HG02885 (cell line): Measurements from ENCODE around the gene TEX54.
"Not testable (repeated sequence)": the region's sequence is repeated elsewhere in the genome, so short reads cannot be mapped to it uniquely, and the experiment has no call there.

Experiments
- ATAC-seq: cut with Tn5 transposase; IDR thresholded peaks from one replicate; pipeline ENCODE4 v1.9.1; 2021; ENCODE audit warnings: mild to moderate bottlenecking; ENCODE audit not compliant: unreplicated experiment, poor library complexity

TEX54 gene

DNA sequence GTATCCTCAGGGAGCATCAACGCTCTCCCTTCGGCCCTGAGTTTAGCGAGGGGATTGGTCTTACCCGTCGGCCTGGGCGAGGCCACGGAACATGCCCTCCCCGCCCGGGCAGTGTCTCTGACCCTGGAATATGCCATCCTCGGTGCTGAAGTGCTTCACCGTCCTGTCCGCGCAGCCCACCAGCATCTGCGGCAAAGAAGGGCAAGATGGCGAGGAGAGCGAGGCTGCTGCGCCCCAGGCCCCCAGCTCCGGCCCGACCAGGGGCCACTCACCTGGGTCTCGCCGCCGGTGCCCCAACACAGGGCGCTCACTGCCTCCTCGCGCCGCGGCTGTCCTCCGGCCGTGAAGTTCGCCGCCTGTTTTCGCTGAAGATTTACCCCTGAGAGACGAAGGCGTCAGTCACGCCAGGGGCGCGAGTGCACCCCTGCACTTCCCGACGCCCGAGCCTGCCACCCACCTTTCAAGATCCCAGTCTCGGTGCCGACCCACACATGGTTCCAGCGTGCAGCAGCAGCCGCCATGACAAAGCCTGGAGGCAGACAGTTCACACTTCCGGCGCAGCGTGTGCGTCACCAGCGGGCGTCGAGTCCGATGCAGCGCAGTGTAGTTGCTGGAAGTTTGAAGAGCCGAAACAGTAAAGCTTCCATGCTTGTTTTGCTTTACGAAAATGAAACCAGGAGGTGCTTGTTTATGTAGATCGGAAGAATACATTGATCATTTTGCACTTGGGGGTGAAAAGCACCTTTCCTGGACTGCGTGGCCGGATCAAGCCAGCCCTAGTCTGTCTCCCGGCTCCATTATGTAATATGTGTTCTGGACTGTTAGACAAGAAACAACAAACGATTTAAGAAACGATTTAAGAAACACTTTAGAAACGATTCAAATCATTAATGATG lies 6.7 kb upstream of the TEX54 start, which contains the start of gene WDR74:
Gene WDR74, minus strand, starts transcription at position 541 of the 896 bp plus-strand sequence. Its CDS starts 20 bp downstream, at position 521.
- peak; percentile 55 for ATAC-seq

- ATAC-seq, result no peak
These were observed 2.7 kb upstream of the TEX54 start for GRCh38 chr11:62835336-62835735.

DNA sequence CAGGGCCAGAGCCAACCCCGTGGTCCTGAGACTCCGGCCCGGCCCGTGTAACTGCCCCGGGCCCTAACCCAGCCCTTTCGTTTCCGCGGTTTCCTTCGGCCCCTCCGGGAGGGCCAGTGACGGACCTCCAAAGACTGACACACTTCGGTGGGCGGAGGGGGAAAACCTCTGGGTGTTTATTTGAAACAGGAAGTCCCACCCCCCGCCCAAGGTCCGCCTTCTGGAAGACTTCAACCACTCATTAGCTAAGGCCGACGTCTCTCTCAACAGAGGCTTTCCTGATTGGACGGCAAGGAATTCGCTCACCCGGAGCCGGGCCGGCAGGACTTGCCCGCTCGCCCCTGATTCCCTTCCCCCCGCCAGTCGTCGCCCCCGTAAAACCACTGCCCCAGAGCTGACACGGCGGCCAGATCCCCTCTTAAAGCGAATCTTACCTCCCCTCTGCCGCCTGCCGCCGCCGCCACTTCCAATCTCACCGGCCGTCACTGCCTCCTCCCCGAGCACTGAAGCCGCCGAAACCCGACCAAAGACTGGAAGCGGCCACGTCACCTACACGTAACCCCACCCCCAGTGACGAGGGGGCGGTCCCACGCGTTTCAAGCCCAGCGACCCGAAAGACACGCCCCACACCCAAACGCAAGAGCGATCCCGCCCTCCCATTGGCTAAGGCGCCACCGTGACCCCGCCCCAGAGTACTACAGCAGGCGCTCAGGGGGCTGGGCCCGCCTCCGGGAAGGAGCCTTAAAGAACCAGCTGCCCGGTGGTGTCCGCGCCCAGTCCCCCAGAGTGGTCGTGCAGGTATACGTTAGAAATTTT lies 913 bp downstream of the TEX54 start, which contains the start of gene STX5:
Gene STX5, minus strand, starts transcription at position 532 of the 816 bp plus-strand sequence. CDS start 808 bp downstream, outside the sequence.
- ATAC-seq, result peak; percentile 89

DNA sequence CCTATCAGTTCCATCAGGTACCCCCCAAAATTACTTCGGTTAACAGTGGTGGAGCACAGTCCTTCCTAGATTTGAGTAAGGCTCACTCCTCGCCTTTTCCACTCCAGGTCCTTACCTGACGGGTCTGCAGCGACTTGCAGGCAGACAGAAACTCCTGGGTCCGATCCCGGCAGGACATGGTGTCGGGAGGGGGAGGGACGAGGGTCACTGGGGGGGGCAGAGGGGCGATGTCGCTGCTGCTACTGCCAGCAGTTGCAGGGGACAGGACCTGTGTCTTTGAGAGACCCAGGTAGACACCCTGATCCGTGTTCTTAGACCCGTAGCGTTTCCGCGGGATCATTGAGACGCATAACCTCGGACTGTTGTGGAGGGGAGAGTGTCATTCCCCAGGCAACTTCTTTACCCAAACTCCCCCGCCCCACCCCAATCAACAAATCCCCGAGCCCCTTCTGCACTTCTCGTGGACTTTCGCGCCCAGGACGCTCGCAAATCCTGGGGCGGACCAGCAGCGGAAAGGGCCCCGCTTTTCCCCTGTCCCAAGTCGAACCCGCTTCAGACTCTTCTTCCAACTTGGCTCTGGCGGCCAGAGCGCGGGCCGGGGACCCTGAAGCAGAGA lies 1.6 kb downstream of the TEX54 start:
- no peak for ATAC-seq

DNA sequence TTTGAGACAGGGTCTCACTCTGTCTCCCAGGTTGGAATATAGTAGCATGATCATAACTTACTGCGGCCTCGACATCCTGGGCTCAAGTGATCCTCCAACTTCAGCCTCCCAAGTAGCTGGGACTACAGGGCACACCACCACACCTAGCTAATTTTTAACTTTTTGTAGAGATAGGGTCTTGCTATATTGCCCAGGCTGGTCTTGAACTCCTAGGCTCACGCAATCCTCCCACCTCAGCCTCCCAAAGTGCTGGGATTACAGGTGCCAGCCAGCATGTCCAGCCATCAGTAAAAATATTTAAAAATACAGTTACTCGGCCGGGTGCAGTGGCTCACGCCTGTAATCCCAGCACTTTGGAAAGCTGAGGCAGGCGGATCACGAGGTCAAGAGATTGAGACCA lies 4.5 kb downstream of the TEX54 start:
- ATAC-seq, result not testable (repeated sequence)

GRCh38 chr11:62823677-62824076 lies 9.0 kb downstream of the TEX54 start:
- no peak for ATAC-seq

- no peak for ATAC-seq
These were observed 15.5 kb downstream of the TEX54 start for GRCh38 chr11:62817129-62817528.

GRCh38 chr11:62816557-62816956 lies 16.1 kb downstream of the TEX54 start:
- ATAC-seq, result no peak

- no peak for ATAC-seq
These were observed 21.0 kb downstream of the TEX54 start for GRCh38 chr11:62811659-62812058.

DNA sequence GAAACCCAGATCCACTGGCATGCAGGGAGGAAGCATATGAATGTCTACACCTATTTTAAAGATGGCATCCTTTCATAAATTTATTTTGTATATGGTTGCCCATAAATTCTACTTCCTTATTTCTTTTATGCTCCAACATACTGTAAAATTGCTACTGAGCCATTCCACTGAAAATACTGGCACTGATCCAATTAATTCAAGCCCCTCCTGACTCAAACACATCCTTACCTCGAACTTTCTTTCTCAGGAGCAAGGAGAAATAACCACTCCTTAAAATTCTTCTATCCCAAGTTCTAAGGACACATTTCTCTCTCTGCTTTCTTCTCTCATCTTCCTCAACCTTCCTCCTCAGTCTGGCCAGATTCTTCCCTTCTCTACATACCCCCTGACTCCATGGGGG lies 21.9 kb downstream of the TEX54 start:
- ATAC-seq, result no peak

DNA sequence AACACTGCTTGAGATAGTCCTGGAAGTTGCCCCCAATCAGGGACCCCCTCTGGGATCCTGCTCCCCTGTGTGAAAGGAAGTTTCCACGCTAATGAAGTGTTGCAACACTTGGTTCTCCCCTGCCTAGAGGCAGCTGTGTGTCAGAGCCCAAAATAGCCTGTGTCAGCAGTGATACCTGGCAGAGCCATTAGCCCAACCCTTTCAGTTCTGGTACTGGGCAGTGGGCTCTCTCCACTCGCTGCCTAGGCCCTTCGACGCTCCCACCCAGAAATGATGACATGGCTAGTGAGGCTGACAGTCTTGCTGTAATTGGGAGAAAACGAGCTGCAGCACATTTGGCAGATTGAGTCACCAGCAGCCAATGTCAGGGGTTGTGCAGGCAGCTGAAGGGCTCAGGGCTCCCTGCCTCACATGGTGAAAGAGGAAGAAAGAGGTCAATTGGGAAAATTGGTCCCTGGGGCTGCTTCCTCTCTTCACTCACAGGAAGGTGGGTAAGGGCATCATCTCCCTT lies 26.0 kb downstream of the TEX54 start:
- ATAC-seq, result no peak

GRCh38 chr11:62805961-62806441 lies 26.6 kb downstream of the TEX54 start:
- no peak for ATAC-seq

GRCh38 chr11:62805076-62805892 lies 27.4 kb downstream of the TEX54 start, which contains the start of gene NXF1:
TSS of gene NXF1 (minus strand) at chr11:62805440. CDS start at chr11:62805356, 84 bp downstream.
- peak; percentile 84 for ATAC-seq

GRCh38 chr11:62804310-62805075 lies 28.1 kb downstream of the TEX54 start:
- ATAC-seq, result peak; percentile 17

DNA sequence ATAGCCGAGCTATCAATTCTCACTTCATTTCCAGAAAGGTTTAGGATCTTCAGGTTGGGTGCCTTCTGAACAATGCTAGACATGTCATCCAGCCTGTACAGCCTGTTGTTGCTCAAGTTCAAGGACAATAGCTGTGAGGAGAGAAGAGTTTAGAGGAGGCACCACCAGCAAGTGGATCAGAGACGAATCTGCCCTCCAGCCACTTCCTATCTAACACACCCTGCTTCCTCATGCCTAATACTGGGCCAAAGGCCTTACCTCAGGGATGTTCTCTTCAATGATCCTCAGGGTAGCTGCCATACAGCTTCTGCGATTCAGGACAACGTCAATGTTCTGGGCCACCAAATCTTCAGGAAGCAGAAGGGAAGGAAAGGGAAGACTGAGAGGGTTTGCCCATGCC lies 31.6 kb downstream of the TEX54 start:
- ATAC-seq, result no peak

- ATAC-seq, result no peak
These were observed 33.2 kb downstream of the TEX54 start for GRCh38 chr11:62799486-62799885.

DNA sequence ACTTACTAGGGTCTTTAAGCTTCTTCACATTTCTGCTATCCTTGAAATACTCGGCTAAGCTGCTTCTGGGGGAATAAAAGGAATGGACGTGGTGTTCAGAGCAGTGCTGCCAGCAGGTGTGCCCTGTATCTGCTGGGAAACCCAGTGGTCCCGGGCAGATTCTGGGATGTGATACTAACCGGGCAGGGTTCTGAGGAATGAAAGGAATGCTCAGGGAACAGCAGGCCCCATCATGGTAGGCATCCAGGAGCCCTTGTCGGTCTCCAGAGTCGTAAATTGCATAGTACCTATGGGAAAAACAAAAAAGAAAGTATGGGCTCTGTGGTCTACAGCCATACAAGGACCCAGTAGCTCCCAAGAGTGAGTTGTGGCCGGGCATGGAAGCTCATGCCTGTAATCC lies 36.4 kb downstream of the TEX54 start:
- ATAC-seq, result no peak

GRCh38 chr11:62794201-62794775 lies 38.4 kb downstream of the TEX54 start:
- no peak for ATAC-seq
